ENCODE results near the gene TNFSF9.

- TF ChIP-seq CTCF (IDR thresholded peaks at IDR 0.05) (no peak), POLR2AphosphoS5 (IDR thresholded peaks at IDR 0.05) (peak in 1 of 2 donors; percentile 42)
Observed at GRCh38 chr19:6528544-6529121, 2.2 kb upstream of the TNFSF9 start.

Data from esophagus muscularis mucosa (tissue), 3 donors.